HT-29 (cell line): ENCODE results near the gene STK32C. TPM values are rescaled to one million over a fixed set of nuclear protein-coding genes. Genes with fewer than 3 reads are reported as not detected.

Experiments used
- DNase-seq: peaks from one replicate; pipeline ENCODE4 v3.0.0-alpha.2; 2015; ENCODE audit warnings: low spot score
- total RNA-seq: library from RNA; depleted of rRNA; stranded (reverse); fragments of >200 nt; shearing (Covaris generic); gene quantifications from 2 replicates; pipeline ENCODE4 v1.2.3, GENCODE V29; 2014

Gene STK32C
- total RNA-seq, 1 experiment from 2014 or later: 20.8 TPM

DNA sequence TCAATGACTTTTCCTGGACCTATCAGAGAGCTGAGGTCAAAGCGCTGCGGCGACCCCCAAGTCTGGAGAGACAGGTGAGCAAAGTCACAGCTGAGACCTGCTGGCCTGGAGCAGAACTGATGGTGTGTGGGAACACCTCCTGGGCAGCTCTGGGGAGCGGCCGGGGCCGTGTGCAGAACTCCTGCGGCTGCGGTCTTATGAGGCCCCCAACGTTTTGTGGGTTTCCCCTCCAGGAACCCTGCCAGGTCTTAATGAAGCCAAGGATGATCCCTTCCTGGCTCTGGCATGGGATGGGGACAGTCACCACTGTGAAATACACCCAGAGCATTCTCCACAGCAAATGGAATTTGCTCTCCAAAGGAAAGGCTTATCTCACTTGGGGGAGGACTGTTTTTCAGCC is 94.9 kb downstream of the STK32C start:
- DNase-seq: no peak

DNA sequence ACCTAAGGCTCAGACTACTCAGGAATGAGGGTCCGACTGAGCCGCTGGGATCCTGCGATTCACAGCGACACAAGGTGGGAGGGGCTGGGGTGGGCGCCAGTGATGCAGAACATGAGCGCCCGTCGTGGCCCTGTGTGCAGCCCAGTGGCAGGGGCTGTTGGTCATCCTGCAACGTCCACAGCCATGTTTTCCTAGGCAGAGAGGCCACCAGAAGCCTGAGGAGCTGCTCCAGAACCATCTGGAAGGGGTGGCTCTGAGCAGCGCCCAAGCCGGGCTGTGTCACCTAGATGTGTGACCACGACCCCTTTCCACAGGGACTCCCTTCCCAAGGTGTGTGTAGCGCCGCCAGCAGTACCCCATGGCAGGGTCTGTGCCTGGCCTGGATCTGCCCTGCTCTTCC is 96.5 kb downstream of the STK32C start:
- no peak for DNase-seq

DNA sequence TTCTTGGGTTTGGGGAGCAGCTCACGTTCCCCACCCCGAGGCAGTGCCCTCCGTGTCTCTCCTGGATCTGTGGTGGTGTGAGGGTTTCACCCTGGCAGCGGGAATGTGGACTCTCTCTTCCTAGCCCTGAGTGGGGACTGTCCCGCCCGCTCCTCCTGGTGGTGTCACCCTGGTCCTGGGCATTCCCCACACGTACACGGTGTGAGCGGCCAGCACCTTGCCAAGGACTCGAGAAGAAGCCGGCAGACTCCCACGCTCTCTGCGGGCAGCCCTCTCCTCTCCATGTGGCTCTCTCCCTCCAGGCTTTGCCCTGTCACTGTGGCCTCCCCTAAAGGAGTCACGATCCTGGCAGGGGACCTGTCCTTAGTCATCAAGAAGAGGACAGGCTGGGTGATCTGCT is 97.0 kb downstream of the STK32C start:
- no peak for DNase-seq

DNA sequence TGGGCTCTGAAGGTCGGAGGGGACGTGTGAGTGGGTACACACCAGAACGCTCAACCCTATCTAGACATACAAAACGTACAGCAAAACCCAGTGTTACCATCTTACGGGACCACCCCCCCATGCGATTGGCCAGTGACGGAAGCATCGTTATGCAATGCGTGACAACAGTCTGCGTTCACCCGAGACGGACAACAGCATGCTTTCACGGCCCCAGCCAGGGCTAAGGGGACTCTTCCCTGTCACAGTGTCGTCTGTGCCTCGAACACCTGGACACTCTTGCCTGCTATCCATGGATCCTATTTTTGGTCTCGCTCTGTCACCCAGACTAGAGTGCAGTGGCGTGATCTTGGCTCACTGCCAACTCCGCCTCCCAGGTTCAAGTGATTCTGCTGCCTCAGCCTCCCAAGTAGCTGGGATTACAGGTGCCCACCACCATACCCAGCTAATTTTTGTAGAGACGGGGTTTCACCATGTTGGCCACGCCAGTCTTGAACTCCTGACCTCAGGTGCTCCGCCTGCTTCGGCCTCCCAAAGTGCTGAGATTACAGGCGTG is 97.7 kb downstream of the STK32C start:
- no peak for DNase-seq

DNA sequence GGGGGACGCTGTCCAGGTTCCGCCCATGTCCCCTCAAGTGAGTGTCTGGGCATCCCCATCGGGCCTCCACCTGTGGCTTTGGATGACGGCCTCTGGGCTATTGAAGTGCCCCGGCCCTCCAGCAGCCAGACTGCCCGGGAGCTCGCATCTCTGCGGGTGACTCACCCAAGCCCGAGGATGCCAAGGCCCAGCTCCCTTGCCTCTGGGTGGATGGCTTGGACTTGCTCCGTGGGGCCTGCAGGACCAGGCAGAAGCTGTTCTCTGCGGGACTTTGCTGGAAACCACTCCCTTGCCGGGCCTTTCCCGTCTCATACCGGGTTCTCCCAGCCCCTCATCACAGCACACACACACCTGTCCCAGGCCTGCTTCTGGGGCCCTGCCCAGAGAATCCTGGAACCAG is 98.6 kb downstream of the STK32C start:
- no peak for DNase-seq

DNA sequence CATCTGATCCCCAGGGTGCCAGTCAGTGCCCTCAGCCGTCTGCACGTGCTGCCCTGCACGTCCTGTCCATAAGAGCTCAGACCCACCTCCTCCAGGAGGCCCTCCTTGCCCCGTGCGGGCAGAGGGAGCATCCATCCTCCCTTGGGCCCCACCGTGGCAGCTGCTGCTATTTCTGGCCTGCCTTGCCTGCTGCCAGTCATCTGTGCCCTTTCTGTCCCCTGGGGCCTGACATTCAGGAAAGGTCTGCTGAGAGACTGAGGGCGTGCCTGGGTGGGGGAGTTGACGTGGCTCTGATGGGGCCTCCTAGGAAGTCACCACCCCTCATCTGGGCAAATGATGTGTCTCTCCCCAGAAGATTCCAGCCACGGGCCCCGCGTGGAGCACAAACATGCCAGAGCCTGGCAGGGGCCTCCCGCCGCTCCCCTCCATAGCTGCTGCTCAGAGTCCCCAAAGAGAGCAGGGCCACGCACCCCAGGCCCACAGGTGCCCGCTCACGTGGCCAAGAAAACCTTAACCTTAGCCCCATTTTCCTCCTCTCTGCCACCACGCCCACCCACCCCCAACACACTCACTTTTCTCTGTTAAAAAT is 99.2 kb downstream of the STK32C start:
- no peak for DNase-seq

DNA sequence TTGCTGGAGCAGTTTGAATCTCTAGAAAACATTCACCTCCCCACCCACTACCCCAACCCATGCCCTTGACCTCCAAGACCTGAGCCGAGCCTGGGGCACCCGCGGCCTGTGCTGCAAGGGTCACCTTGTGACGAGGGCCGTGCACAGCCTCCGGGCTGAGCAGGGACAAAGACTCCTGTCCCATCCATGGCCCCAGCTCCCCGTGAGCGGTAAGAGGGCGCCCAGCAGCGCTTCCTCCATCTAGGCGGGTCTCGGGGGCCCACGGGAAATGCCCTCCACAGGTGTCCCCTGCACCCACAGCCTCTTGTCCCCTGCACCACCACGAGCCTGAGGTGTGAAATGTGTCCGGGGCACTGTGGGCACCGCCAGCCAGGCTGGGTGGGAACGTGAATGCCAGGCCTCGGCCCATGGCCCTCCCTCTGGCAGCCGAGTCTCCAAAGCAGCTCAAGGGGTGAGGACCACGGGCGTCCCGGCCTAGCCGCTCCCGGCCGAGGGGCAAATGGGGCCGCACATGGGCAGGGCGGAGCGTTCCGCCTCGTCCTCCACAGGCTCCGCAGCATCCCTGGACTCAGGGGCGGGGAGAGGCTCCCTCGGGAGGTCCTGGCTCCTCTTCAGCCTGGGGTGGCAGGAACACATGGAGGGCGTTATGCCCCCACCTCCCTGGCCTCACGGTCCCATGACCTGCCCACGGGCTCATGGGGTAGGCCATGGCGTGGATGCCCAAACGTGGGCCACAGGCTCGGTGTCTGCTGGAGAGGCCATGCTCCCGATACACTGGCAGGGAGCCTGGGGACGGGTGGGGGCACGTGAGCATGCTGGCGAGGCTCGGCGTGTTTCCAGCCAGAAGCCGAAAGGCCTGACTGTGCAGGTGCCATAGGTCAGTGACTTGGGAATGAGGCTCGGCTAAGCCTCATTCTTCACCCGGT is 100.0 kb downstream of the STK32C start:
- no peak for DNase-seq

DNA sequence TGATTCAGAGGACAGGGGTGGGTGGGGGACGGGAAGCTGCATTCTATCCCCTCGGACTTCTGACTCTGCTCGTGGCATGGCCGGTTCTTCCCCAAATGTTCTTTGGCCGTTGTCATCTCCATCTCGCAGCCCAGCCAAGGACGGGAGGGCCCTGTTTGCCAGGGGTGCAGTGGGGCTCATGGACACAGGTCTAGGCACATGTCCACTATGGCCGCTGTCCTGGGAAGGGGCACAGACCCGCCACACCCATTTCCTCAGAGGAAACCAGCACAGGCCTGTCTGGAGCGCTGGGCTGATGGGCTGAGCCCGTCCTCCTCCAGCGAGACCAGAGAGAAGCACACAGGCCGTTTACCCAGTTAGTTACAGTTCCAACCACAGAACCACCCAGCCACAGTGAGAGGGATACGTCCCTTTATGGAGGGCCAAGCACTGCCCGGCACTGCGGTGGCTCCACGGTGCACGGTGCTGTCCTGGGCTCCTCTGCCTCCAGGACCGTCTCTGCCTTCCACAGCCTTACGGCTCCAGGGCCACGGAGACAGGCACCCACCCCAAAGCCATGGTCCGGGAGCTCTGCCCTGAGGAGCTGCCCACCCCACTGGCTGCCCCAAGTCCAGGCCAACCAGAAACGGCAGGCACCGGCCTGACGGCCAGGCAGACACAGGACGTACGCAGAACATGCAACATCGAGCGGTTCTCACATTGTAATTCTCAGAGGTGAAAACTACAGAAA is 100.8 kb downstream of the STK32C start:
- no peak for DNase-seq

DNA sequence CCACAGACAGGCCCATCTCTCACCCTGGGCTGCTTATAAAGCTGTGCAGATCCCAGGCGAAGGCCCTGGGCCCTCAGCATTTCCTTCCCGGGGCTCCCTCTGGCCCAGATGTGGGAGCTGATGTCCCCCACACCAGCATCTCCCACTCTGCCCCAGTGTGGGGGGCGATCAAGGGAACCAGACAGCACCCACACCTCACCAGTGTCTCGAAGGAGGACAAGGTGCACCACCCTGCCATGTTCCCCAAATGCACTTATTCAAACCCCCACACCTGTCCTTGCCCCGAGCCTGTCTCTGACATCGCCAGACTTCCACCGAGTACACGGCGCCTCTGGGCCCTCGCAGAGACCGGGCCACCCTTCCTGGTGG is 101.4 kb downstream of the STK32C start:
- DNase-seq: no peak

DNA sequence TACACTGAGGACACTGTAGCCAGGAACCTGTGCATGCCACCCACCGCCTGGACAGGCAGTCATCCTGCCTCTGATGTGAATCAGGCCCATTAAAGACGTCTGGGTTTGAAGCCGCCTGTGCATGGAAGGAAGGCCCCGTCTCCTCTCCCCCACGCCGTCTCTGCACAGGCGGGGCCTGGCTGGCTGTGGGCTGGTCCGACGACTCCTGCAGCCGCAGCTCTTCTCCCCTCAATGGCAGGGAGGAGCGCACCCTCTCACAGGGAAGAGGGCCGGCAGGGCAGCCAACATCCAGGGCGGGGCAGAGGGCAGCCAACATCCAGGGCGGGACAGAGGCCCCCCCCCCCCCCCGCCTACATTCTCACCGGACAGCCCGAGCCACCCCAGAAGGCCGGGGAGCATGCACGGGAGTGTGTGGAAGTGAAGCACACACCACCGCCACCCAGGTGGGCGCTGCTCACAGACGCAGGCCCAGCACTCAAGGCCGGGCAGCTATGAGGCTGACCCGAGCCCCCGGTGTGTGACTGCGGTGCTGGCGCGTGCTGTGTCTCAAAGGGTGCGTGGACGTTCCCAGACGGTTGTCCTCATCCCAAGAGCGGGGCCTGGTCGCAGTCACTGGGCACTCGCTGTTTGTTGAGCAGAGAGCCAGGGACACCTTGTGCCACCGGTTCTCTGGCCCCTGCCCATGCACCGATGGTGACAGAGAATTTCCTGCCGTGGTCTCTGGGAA is 101.9 kb downstream of the STK32C start:
- DNase-seq: no peak

DNA sequence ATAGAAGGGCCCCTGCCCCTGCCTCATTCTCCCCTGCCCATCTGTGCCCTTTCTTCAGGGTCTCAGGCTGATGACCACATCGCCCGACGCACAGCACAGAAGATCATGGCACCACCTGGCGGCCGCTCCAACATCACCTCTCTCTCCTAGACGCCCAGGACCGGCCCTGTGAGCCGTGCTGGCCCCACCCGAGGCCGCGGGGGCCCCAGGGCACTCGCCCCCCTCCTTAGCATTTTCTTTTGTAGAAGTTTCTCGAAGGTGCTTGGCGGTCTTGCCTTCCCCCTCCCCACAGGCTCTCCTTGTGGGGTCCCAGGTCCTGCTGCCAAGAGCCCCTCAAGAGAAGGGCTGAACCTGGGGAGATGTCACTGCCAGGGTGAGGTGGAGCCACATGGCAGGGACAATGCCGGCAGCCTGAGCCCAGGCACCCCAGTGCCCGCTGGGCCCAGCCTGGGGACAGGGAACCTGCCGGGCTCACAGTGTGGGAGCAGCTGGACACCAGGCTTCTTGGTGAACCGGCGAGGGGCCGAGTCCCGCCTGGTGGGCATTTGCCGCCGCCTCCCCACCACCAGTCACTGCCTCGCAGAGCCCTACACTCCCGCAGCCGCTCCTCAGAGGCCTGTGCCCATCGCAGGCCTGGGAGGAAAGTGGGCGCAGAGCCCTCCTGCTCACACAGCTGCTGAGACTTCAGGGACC is 102.8 kb downstream of the STK32C start:
- DNase-seq: peak; percentile 41

DNA sequence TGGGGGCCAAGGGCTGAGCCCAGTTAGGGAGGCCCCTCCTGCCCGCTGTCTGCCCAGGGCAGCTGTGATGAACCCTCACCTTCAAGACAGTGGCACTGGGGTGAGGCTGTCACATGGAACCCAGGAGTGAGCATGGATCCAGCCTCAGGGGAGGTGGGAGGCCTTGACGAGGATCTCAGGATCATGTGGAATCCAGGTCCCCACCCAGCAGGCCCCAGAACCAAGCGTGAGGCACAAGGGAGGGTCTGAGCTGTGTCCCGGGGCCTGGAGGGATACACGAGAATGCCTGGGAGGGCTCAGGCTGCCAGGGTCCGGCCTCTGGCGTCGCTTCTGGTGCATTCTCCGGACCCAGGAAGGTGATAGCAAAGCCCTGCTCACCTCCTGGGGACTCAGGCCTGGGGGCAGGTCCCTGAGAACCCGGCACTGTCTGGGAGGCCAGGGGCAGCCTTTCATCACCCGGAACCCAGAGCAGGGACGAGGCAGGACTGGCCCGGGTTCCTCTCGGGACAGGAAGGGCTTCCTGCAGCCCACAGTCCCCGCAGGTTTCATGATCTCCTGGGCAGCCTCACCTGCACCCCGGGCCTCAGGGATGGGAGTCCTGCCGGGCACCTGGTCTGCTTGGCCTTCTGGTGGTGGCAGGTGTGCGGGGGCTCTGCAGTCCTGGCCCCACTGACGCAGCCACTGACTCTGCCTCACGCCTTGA is 103.5 kb downstream of the STK32C start:
- DNase-seq: no peak

DNA sequence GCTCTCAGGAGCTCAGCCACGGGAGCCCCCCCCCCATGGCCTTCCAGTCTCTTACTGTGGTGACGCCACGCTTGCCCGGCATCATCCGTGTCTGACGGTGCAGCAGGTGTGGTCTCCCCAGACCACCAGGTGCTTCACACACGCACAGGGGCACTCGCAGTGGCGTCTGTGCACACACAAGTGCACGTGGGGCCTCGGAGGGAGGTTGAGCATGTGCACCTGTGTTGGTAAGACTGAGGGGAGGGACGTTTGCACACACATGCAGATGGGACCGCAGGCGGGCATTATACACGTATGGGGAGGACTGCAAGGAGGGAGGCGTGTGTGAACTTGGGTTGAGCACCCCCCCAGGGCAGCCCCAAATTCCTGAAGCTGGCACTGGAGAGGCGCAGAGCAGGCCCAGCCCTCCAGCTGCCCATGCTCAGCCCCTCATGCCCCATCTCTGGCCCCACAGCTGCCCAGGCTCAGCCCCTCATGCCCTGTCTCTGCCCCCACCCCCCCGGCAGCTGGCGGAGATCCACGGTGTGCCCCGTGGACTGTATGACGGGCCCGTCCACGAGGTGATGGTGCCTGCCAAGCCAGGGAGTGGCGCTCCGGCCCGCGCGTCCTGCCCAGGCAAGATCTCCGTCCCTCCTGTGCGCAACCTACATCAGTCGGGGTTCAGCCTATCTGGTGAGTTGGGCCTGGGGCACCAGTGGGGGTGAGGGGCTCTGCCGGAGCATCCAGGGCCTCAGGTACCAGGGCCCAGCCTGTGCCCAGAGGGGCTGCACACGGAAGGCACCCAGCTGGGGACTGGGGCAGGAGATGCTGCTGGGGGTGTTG is 104.3 kb downstream of the STK32C start:
- no peak for DNase-seq

DNA sequence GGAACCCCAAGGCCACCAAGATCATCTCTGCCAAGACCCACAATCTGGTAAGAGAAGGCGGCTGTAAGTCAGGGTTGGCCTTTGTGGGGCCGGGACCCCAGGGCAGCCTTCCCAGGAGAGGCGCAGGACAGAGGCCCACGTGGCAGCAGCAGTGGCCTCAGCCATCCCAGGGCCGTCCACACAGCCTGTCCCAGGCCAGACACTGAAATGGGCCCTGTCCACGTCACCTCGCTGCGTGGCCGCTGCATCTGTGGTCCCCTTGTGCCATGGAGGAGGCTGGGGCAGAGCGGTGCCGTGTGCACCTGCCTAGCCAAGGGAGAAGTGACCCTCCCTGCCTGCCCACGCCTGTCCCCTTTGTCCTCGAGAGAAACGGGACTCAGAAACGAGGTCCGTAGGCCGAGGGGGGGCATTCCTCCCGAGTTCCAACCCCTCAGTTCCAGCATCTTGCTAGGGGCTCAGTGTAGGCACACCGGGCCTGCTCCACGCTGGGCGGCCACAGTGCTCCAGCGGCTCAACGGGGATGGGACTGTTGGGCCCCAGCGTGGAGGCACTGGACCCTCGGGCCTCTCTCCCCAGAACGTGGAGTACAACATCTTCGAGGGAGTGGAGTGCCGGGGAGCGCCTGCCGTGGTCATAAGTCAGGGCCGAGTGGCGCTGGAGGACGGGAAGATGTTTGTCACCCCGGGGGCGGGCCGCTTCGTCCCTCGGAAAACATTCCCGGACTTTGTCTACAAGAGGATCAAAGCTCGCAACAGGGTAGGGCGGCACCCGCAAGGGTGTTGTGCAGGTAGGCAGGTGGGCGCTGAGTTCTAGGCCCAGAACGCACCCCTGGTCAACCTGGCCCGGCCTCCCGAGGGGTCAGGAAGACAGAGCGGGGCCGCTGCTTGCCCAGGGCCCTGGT is 105.4 kb downstream of the STK32C start:
- DNase-seq: no peak

DNA sequence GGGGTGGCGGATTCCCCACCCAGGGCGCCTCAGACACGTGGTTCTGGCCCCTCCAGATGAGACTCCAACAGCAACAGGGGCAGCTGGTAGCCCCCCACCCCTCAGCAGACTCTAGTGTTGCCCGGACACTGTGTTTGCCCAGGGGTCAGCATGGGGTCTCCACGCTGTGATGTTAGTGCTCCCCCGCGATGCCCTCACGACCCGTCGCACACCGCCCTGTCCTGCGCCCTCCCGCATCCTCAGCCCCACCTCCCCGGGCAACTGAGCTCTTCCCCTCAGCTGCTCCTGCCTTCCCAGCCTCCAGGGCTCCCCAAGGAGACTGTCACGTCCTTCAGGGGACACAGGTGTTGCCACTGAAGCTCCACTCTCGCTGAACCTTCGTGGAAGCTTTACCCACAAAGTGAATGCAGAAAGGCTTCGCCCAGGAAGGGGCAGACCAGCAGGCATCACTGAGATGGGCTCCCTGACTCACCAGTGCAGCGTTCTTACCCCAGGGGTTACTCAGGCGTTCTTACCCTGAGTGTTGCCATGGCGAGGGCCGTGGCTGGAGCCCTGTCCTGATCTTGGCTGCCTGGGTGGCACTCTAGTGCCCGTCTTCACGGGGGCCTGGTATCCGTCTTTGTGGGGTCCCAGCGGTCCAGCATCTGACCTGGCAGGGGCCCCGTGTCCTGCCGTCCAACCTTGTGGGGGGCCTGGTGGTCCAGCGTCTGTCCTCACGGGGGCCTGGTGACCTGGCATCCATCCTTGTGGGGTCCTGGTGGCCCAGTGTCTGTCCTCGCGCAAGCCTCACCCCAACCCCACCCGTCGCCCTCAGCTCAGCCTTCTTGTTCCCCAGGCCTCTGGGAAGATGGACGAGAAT is 106.4 kb downstream of the STK32C start:
- no peak for DNase-seq

DNA sequence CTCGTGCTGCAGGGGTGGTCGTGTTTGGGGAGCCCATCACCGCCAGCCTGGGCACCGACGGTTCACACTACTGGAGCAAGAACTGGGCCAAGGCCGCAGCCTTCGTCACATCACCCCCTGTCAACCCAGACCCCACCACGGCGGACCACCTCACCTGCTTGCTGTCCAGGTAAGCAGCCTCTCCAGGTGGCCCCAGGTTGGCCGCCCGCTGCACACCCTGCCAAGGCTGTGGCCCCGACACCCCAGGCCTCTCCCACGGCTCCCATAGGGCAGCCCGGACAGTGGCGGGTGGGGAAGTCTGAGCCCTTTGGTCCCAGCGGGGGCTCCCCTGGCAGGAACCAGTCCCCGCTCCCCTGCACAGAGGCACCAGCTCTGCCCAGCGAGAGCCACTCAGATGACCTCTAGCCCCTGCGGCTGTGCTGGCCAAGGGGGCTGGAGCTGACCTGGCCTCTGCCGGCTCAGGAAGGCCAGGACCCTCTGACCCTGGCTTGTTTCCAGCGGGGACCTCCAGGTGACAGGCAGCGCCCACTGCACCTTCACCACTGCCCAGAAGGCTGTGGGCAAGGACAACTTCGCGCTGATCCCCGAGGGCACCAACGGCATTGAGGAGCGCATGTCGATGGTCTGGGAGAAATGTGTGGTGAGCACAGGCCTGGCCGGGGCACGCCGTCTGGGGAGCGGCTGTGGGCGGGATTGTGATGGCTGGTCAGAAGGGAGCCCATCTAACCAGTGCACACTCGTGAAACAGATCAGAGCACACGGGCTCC is 107.2 kb downstream of the STK32C start:
- no peak for DNase-seq

DNA sequence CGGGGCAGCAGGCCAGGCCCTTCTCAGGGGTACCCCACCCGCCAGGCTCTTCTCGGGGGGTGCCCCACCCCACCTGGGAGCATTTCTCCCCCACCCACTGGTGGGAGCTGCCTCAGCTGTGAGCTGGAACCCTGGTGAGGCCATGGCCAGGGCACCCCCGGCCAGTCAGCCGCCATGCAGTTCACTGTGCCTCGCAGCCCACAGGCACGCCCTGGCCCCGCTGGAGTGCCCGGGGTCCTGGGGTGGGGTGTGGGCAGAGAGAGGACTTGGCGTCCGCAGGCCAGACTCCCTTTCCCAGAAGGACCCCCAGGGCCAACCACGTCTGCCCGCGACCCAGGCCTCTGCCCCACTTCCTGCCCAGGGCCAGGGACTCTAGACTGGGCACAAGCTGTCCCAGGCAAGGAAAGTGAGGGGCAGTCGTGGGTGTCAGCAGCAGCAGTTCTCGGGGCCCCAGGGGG is 107.9 kb downstream of the STK32C start:
- no peak for DNase-seq
